HepG2 (cell line): ENCODE measurements around the gene CRISPLD2. TPM values are rescaled to one million over a fixed set of nuclear protein-coding genes. Genes with fewer than 3 reads are reported as not detected.

Experiments used
- ARNT ChIP-seq: fragments of 450-650 bp; IDR thresholded peaks from 2 replicates; pipeline ENCODE4 v1.6.1; 2017
- ATF4 ChIP-seq, 2 experiments: fragments of 450-650 bp in 1 of 2; sonication (generic) in 1 of 2; formaldehyde crosslinking; IDR thresholded peaks; 2 replicates each; pipeline versions ENCODE4 v1.5.0 to v1.8.0; 2020 to 2022; ENCODE audit warnings: mild to moderate bottlenecking in 1 of 2, missing genetic modification reagents in 1 of 2
- ATF6 ChIP-seq: sonication (generic); formaldehyde crosslinking; conservative IDR thresholded peaks from 2 replicates; pipeline ENCODE4 v1.4.0; 2020; ENCODE audit warnings: missing genetic modification reagents
- HMGA1 ChIP-seq: sonication (generic); formaldehyde crosslinking; conservative IDR thresholded peaks from 2 replicates; pipeline ENCODE4 v1.4.0; 2020; ENCODE audit warnings: missing genetic modification reagents
- HMGXB3 ChIP-seq: sonication (generic); formaldehyde crosslinking; IDR thresholded peaks from 2 replicates; pipeline ENCODE4 v1.4.0; 2020; ENCODE audit warnings: missing genetic modification reagents, borderline replicate concordance
- HNF1B ChIP-seq: sonication (generic); formaldehyde crosslinking; IDR thresholded peaks from 2 replicates; pipeline ENCODE4 v1.5.1; 2020; ENCODE audit warnings: mild to moderate bottlenecking, moderate library complexity, missing genetic modification reagents
- HOXA3 ChIP-seq: sonication (generic); formaldehyde crosslinking; IDR thresholded peaks from 2 replicates; pipeline ENCODE4 v1.5.0; 2020; ENCODE audit warnings: missing genetic modification reagents
- KDM1A ChIP-seq: IDR thresholded peaks from 2 replicates; pipeline ENCODE4 v1.6.1; 2016; ENCODE audit warnings: missing compliant biosample characterization
- TOPORS ChIP-seq: sonication (generic); formaldehyde crosslinking; IDR thresholded peaks from 2 replicates; pipeline ENCODE4 v1.8.0; 2023; ENCODE audit warnings: mild to moderate bottlenecking, missing genetic modification reagents
- ZBTB38 ChIP-seq: sonication (generic); formaldehyde crosslinking; IDR thresholded peaks from 2 replicates; pipeline ENCODE4 v1.5.1; 2020; ENCODE audit warnings: mild to moderate bottlenecking, missing genetic modification reagents
- ZBTB7A ChIP-seq: sonication (generic); formaldehyde crosslinking; IDR thresholded peaks from 2 replicates; pipeline ENCODE4 v1.8.0; 2022; ENCODE audit warnings: mild to moderate bottlenecking, missing genetic modification reagents
- ZFP37 ChIP-seq: sonication (generic); formaldehyde crosslinking; IDR thresholded peaks from 2 replicates; pipeline ENCODE4 v1.4.0; 2020; ENCODE audit warnings: missing genetic modification reagents, borderline replicate concordance
- ZNF101 ChIP-seq: sonication (generic); formaldehyde crosslinking; IDR thresholded peaks from 2 replicates; pipeline ENCODE4 v1.4.0; 2020; ENCODE audit warnings: mild to moderate bottlenecking, low read depth, missing genetic modification reagents, borderline replicate concordance
- ZNF263 ChIP-seq: sonication (generic); formaldehyde crosslinking; IDR thresholded peaks from 2 replicates; pipeline ENCODE4 v1.4.0; 2020; ENCODE audit warnings: missing genetic modification reagents
- ZNF317 ChIP-seq: sonication (generic); formaldehyde crosslinking; IDR thresholded peaks from 2 replicates; pipeline ENCODE4 v1.5.0; 2020; ENCODE audit warnings: mild to moderate bottlenecking, missing genetic modification reagents
- ZNF367 ChIP-seq: sonication (generic); formaldehyde crosslinking; IDR thresholded peaks from 2 replicates; pipeline ENCODE4 v1.4.0; 2020; ENCODE audit warnings: missing genetic modification reagents, borderline replicate concordance
- ZNF7 ChIP-seq: IDR thresholded peaks from 2 replicates; pipeline ENCODE4 v1.6.1; 2016; ENCODE audit warnings: missing biosample characterization, missing genetic modification reagents
- ZSCAN31 ChIP-seq: sonication (generic); formaldehyde crosslinking; IDR thresholded peaks from 2 replicates; pipeline ENCODE4 v1.5.0; 2020; ENCODE audit warnings: low read depth, mild to moderate bottlenecking, missing genetic modification reagents
- polyA plus RNA-seq, 8 experiments: library from polyadenylated mRNA; depleted of rRNA in 3 of 8; stranded (reverse) in 7 of 8; unstranded in 1 of 8; fragments of >200 nt; fragmentation: Illumina TruSeq in 4 of 8; extraction: Trizol in 4 of 8; gene quantifications; 2 replicates each; pipeline versions ENCODE4 v1.2.1 to v1.2.3, GENCODE V29; 2011 to 2016; ENCODE audit warnings: low read depth in 4 of 8, missing spikeins in 1 of 8, mixed read lengths in 1 of 8; ENCODE audit not compliant: insufficient read depth in 1 of 8
- total RNA-seq, 5 experiments: library from RNA; depleted of rRNA; stranded (reverse); fragments of >200 nt; fragmentation: Illumina TruSeq; extraction: Trizol; gene quantifications; 2 replicates each; pipeline ENCODE4 v1.2.3, GENCODE V29; 2016; ENCODE audit warnings: low read depth in 1 of 5
- TF ChIP-seq, protein P1 (sequence below): sonication (generic); IDR thresholded peaks from 2 replicates; pipeline ENCODE4 v1.6.1; 2016; ENCODE audit warnings: low read depth, borderline replicate concordance
- TF ChIP-seq, protein P2 (sequence below): sonication (generic); formaldehyde crosslinking; IDR thresholded peaks from 2 replicates; pipeline ENCODE4 v1.5.0; 2020; ENCODE audit warnings: mild to moderate bottlenecking, missing genetic modification reagents, moderate library complexity

Gene CRISPLD2
- total and polyA plus RNA-seq, 2 of the 13 experiments (the other 11 are each of a cell fraction or from before 2014, with no cell fraction given) = 0.04 to 0.31 TPM

DNA sequence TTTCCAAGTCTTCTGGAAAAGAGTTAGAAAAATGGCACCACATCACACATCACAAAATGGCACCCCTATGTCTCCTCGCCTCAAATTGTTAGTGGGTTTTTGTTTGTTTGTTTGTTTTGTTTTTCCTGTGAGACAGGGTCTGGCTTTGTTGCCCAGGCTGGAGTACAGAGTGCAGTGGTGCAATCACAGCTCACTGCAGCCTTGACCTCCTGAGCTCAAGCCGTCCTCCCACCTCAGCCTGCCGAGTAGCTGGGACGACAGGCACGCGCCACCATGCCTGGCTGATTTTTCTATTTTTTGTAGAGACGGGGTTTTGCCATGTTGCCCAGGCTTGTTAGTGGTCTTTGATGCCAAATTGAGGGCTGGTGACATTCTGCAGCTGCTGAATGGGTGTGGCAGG is 3.8 kb upstream of the CRISPLD2 start (continued):
- no peak for TF ChIP-seq HNF1B (CRISPR knock-in tag)
- no peak for TF ChIP-seq HMGA1 (CRISPR knock-in tag)
- TF ChIP-seq ZFP37 (CRISPR knock-in tag) = no peak
- TF ChIP-seq HOXA3 (CRISPR knock-in tag) = 0 out of 2 replicates have a peak, but pooled peaks have one; percentile 42
- TF ChIP-seq ZNF101 (CRISPR knock-in tag) = no peak
- TF ChIP-seq, protein P1, sequence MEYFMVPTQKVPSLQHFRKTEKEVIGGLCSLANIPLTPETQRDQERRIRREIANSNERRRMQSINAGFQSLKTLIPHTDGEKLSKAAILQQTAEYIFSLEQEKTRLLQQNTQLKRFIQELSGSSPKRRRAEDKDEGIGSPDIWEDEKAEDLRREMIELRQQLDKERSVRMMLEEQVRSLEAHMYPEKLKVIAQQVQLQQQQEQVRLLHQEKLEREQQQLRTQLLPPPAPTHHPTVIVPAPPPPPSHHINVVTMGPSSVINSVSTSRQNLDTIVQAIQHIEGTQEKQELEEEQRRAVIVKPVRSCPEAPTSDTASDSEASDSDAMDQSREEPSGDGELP = no peak
- TF ChIP-seq, protein P2, sequence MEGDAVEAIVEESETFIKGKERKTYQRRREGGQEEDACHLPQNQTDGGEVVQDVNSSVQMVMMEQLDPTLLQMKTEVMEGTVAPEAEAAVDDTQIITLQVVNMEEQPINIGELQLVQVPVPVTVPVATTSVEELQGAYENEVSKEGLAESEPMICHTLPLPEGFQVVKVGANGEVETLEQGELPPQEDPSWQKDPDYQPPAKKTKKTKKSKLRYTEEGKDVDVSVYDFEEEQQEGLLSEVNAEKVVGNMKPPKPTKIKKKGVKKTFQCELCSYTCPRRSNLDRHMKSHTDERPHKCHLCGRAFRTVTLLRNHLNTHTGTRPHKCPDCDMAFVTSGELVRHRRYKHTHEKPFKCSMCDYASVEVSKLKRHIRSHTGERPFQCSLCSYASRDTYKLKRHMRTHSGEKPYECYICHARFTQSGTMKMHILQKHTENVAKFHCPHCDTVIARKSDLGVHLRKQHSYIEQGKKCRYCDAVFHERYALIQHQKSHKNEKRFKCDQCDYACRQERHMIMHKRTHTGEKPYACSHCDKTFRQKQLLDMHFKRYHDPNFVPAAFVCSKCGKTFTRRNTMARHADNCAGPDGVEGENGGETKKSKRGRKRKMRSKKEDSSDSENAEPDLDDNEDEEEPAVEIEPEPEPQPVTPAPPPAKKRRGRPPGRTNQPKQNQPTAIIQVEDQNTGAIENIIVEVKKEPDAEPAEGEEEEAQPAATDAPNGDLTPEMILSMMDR (CRISPR knock-in tag) = no peak
- TF ChIP-seq ZNF367 (CRISPR knock-in tag) = no peak
- no peak for TF ChIP-seq ATF6 (CRISPR knock-in tag)
- TF ChIP-seq ARNT = no peak
- TF ChIP-seq TOPORS (CRISPR knock-in tag) = no peak
- no peak for TF ChIP-seq HMGXB3 (CRISPR knock-in tag)
- no peak for TF ChIP-seq ZSCAN31 (CRISPR knock-in tag)
- no peak for TF ChIP-seq ZBTB7A (CRISPR knock-in tag)
- TF ChIP-seq ZNF7 = no peak
- TF ChIP-seq KDM1A (CRISPR knock-in tag) = peak; percentile 80; the same call in 1 of the 2 replicates
- peak; percentile 94 for TF ChIP-seq ZNF263 (CRISPR knock-in tag)
- TF ChIP-seq ZBTB38 (CRISPR knock-in tag) = no peak
- no peak for TF ChIP-seq ZNF317
- no peak for TF ChIP-seq ATF4 (CRISPR knock-in tag; IDR thresholded peaks at IDR 0.05)
